ENCODE results near the gene UBE2R2.

DNA sequence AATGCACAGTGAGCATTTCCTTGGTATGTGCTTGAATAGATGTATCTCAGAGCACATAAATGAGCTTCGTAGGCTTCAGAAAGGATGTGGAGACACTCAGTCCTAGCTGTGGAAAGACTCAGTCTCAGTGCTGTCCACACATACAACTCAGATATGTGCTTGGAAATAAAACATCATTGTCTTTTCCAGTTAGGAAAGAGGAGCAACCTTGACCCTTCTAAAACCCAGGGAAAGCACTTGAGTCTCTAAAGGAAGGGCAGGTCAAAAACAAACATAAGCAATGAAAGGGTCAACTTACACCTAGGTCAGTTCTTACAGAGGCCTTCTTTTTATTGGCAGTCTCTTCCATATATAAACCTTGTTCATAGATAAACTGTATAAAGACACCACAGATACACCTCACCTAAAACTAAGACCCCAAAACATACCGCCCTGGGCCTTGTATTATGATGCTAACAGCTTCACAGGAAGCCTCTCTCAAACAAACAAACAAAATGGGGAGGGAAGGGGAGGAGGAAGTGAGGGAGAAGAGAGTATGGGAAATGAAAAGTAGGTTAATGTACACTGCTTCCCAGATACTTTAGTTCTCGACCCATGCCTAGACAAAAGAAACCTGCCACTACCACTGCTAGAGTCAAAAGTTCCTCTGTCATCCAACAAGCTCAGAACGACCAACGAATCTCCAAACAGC, 117.4 kb downstream of the UBE2R2 start:
- TF ChIP-seq EZH2 (IDR thresholded peaks at IDR 0.05; ENCODE audit: low read length, missing control alignments) = no peak
- TF ChIP-seq, protein P1, sequence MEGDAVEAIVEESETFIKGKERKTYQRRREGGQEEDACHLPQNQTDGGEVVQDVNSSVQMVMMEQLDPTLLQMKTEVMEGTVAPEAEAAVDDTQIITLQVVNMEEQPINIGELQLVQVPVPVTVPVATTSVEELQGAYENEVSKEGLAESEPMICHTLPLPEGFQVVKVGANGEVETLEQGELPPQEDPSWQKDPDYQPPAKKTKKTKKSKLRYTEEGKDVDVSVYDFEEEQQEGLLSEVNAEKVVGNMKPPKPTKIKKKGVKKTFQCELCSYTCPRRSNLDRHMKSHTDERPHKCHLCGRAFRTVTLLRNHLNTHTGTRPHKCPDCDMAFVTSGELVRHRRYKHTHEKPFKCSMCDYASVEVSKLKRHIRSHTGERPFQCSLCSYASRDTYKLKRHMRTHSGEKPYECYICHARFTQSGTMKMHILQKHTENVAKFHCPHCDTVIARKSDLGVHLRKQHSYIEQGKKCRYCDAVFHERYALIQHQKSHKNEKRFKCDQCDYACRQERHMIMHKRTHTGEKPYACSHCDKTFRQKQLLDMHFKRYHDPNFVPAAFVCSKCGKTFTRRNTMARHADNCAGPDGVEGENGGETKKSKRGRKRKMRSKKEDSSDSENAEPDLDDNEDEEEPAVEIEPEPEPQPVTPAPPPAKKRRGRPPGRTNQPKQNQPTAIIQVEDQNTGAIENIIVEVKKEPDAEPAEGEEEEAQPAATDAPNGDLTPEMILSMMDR (conservative IDR thresholded peaks at IDR 0.05 in 1 of 2, IDR thresholded peaks at IDR 0.05 in 1 of 2; ENCODE audit: low read depth in 1 of 2, low read length in 2 of 2) = no peak

Data from fibroblast of lung (primary cell).